ENCODE measurements around the gene COL18A1. TPM values are rescaled to one million over a fixed set of nuclear protein-coding genes. Genes with fewer than 3 reads are reported as not detected.

COL18A1 gene
- total RNA-seq, 1 donor from 2014 or later = 271 TPM

DNA sequence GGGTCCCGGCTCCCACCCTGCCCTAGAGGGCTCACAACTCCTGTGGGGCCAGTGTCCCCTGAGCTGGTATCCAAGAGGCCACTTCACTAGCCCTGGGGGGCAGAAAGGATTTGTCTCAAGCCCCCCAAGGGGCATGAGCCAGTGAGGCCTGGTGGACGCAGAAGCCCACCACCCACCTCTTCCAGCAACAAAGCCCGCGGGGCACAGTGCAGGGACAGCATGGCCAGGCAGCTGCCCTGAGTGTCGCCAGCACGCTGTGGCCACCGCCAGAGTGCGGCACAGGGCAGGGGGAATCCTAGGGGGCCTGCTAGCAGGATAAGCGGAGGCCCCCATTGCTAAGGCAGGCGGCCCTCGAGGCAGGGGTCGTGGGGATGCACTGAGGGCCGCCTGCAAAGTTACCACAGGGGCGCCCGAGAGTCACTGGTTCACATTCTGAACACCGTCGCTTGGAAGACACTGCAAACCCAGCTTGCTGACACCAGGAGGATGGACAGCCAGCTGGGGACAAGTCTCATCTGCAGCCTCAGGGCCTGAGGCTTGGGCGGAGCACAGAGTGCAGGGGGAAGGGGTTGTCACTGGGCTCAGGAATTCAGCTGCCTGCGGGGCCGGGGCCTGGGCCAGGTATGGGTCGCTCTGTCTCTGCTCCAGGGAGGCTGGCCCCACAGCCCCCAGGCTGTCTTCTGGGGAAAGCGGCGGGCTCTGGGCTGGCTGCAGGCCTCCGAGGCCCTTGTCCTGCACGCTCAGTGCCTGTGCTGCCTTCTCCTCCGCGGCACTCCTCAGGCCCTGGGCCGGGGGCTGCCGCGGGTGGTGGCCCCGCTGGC is 110.5 kb downstream of the COL18A1 start:
- DNase-seq (ENCODE audit: low spot score, unreplicated experiment) = no peak
- Mint-ChIP-seq H3K27ac (no peak overlapping the region), H3K4me1 (ENCODE audit: low read depth) (peaks cover 7% of the 10 kb centered on the region), H3K36me3 (ENCODE audit: insufficient read depth) (peaks cover 40% of the 10 kb centered on the region), H3K27me3 (no peaks in the 10 kb centered on the region), H3K4me3 (ENCODE audit: low read depth) (no peak overlapping the region), H3K9me3 (ENCODE audit: low read depth) (peaks cover 26% of the 10 kb centered on the region)
- TF ChIP-seq, protein P1, sequence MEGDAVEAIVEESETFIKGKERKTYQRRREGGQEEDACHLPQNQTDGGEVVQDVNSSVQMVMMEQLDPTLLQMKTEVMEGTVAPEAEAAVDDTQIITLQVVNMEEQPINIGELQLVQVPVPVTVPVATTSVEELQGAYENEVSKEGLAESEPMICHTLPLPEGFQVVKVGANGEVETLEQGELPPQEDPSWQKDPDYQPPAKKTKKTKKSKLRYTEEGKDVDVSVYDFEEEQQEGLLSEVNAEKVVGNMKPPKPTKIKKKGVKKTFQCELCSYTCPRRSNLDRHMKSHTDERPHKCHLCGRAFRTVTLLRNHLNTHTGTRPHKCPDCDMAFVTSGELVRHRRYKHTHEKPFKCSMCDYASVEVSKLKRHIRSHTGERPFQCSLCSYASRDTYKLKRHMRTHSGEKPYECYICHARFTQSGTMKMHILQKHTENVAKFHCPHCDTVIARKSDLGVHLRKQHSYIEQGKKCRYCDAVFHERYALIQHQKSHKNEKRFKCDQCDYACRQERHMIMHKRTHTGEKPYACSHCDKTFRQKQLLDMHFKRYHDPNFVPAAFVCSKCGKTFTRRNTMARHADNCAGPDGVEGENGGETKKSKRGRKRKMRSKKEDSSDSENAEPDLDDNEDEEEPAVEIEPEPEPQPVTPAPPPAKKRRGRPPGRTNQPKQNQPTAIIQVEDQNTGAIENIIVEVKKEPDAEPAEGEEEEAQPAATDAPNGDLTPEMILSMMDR (IDR thresholded peaks at IDR 0.05; ENCODE audit: unreplicated experiment) = no peak

DNA sequence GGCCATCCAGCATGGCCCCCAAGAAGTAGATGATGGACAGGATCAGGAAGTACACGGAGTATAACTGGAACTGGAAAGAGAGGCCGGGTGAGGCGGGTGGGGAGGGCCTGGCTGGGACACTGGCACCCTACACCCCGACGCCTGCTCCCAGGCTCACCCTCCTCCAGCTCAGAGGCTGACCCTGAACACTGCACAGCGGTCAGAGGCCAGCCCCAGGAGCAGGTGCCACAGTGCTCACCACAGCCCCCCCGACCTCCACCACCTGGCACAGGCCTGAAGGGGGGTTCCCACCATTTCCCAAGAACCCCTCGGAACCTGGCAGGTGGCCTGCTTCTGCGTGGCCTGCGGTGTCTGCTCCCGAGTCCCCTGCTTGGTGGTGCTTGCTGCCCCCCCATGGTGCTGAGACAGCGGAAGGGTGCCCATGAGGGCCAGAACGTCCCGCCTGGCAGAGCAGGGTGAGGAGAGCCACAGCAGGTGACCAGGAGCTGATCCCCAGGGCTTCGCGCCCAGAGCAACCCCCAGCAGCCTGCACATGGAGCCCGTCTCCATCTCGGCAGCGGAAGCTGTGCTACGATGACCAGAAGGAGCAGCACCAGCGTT is 111.2 kb downstream of the COL18A1 start:
- no peak overlapping the region for H3K27ac Mint-ChIP-seq
- no peak for DNase-seq (ENCODE audit: low spot score, unreplicated experiment)
- no peaks in the 10 kb centered on the region for H3K27me3 Mint-ChIP-seq
- peaks cover 7% of the 10 kb centered on the region for H3K4me1 Mint-ChIP-seq (ENCODE audit: low read depth)
- peaks cover 31% of the 10 kb centered on the region for H3K9me3 Mint-ChIP-seq (ENCODE audit: low read depth)
- H3K36me3 Mint-ChIP-seq (ENCODE audit: insufficient read depth) = peaks cover 45% of the 10 kb centered on the region
- no peak overlapping the region for H3K4me3 Mint-ChIP-seq (ENCODE audit: low read depth)
- TF ChIP-seq, protein P1 (IDR thresholded peaks at IDR 0.05; ENCODE audit: unreplicated experiment) = no peak

DNA sequence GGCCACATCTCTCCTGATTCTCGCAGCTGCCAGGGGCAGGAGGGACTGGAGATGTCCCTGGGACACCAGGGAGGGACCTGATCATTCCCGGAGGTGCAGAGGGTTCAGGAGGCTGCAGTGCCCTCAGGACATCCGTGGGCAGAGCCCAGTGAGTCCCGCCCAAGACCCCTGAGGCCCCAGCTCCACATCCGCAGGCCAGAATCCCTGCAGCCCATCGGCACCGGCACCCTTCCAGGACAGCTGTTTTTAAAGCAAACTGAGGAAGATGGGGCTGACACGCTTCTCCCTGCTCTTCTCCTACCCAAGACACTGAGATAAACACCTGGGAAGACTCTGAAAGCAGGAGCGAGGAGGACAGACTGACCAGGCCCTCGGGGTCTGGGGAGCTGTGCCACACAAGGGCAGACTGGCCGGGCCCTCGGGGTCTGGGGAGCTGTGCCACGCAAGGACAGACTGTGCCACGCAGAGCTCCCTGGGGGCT is 111.7 kb downstream of the COL18A1 start:
- H3K4me1 Mint-ChIP-seq (ENCODE audit: low read depth) = peaks cover 7% of the 10 kb centered on the region
- no peak for DNase-seq (ENCODE audit: low spot score, unreplicated experiment)
- peaks cover 46% of the 10 kb centered on the region for H3K36me3 Mint-ChIP-seq (ENCODE audit: insufficient read depth)
- no peaks in the 10 kb centered on the region for H3K27me3 Mint-ChIP-seq
- TF ChIP-seq, protein P1 (IDR thresholded peaks at IDR 0.05; ENCODE audit: unreplicated experiment) = no peak
- peaks cover 36% of the 10 kb centered on the region for H3K9me3 Mint-ChIP-seq (ENCODE audit: low read depth)
- H3K27ac Mint-ChIP-seq = no peak overlapping the region
- H3K4me3 Mint-ChIP-seq (ENCODE audit: low read depth) = no peak overlapping the region

DNA sequence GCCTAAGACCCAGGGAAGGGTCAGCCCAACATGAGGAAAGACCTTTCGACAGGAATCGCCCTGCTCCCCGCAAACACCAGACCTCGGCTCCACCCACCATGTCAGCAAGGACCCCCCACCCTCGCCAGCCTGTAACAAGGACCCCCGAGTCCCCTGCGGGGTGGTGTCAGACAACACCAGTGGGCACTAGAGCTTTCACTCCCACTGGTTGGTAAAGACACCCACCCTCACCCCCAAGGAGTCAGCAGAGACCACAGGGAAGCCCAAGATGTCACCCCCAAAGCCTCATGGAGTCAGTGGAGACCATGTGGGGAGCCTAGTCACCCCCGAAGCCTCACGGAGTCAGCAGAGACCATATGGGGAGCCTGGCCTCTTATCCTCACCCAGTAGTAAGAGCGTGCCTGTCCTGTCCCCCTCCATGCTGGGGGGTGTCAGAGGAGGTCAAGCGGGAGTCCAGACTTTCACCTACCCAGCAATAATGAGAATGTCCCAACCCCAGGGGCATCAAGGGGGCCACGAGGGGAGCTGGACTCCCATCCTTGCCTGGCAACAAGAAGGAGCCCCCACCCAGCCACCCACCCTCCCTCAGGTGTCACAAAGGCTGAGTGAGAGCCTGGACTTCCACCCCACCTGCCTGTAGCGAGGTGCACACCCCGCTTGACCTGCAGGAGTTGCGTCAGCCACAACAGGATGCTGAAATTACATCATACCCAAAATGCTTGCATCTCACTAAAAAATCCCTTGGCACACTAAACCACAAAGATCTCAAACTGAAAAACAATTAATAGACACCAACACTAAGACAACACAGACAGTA is 112.5 kb downstream of the COL18A1 start:
- DNase-seq (ENCODE audit: low spot score, unreplicated experiment) = no peak

More for the DNA sequence above, 112.5 kb downstream of the COL18A1 start:
- Mint-ChIP-seq H3K27me3 (no peaks in the 10 kb centered on the region), H3K4me1 (ENCODE audit: low read depth) (peaks cover 7% of the 10 kb centered on the region), H3K9me3 (ENCODE audit: low read depth) (peaks cover 44% of the 10 kb centered on the region), H3K27ac (no peak overlapping the region), H3K36me3 (ENCODE audit: insufficient read depth) (peaks cover 53% of the 10 kb centered on the region), H3K4me3 (ENCODE audit: low read depth) (no peak overlapping the region)
- TF ChIP-seq, protein P1 (IDR thresholded peaks at IDR 0.05; ENCODE audit: unreplicated experiment) = no peak

All from progenitor cell of endocrine pancreas (in vitro differentiated cells).